ELF-1 (cell line): ENCODE data around the gene RNF149.

ENCODE experiments used
- DNase-seq: peaks from one replicate; pipeline ENCODE4 v3.0.0-alpha.2; 2016; ENCODE audit warnings: low read depth, low spot score

The RNF149 gene

GRCh38 chr2:101295895-101296294 is 12.6 kb downstream of the RNF149 start:
- no peak for DNase-seq

- no peak for DNase-seq
These were observed 13.6 kb downstream of the RNF149 start for GRCh38 chr2:101294861-101295260.

- no peak for DNase-seq
These were observed 15.0 kb downstream of the RNF149 start for GRCh38 chr2:101293544-101293943.

- no peak for DNase-seq
These were observed 16.5 kb downstream of the RNF149 start for GRCh38 chr2:101291973-101292372.

- DNase-seq: no peak
These were observed 17.8 kb downstream of the RNF149 start for GRCh38 chr2:101290711-101291110.

DNA sequence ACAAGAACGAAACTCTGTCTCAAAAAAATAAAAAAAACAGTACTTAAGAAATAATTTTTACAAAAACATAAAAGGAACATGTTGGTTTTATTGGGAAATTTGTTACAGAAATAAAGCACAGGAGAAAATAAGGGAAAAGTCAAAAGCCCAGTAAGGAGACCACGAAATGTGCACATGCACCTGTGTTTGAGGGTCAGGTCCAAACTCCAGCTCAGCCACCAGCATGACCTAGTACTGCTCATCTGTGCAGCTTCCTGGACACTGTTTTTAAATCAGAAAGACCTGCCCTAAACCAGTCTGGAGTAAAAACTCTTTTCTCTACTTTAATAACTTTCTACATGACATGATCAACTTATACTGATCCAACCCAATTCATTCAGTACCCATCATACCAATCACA is 21.2 kb downstream of the RNF149 start:
- no peak for DNase-seq

DNA sequence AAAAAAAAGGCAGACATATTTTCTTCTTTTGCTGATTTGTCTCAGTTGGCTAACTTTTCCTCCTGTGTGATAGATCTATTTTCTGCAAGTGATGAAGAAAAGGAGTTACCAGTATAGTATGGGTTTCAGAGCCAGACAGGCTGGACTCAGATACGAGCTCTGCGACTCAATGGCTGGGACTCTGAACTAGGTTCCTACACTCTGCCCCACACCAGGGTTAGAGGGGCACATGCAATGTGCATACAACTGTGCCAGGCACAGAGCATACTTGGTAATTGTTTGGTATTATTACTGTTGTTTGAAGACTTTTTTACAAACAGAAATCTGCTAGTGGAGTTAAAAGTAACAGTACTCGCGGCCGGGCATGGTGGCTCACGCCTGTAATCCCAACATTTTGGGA is 21.8 kb downstream of the RNF149 start:
- DNase-seq: no peak

GRCh38 chr2:101282980-101283379 is 25.5 kb downstream of the RNF149 start:
- DNase-seq: no peak

DNA sequence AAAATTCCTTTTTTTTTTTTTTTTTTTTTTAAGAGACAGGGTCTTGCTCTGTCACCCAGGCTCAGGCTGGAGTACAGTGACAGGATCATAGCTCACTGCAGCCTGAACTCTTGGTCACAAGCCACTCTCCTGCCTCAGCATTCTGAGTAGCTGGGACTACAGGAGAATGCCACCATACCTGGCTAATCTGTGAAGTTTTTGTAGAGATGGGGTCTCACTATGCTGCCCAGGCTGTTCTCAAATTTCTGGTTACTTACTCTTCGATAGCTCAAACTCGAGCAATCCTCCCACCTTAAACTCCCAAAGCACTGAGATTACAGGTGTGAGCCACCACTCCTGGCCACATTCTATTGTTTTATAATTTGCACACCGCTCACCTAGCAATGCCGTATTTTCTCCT is 27.0 kb downstream of the RNF149 start:
- DNase-seq: no peak

GRCh38 chr2:101278925-101279324 is 29.6 kb downstream of the RNF149 start:
- DNase-seq: no peak

- no peak for DNase-seq
These were observed 31.4 kb downstream of the RNF149 start for GRCh38 chr2:101277111-101277510.

DNA sequence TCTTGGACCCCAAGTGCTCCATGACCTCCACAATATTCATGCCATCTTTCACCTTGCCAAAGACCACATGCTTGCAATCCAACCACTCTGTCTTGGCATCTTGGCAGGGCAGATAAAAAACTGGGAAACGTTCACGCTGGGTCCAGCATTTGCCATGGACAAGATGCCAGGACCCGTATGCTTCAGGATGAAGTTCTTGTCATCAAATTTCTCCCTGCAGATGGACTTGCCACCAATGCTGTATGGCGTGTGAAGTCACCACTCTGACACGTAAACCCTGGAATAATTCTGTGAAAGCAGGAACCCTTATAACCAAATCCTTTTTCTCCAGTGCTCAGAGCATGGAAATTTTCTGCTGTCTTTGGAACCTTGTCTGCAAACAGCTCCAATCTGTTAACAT is 34.4 kb downstream of the RNF149 start:
- no peak for DNase-seq

- no peak for DNase-seq
These were observed 35.4 kb downstream of the RNF149 start for GRCh38 chr2:101273056-101273455.

GRCh38 chr2:101272045-101272784 is 36.3 kb downstream of the RNF149 start:
- DNase-seq: no peak

- DNase-seq: no peak
These were observed 37.7 kb downstream of the RNF149 start for GRCh38 chr2:101270700-101271259.

- DNase-seq: no peak
These were observed 40.5 kb downstream of the RNF149 start for GRCh38 chr2:101267671-101268656.

GRCh38 chr2:101265893-101266499 is 42.5 kb downstream of the RNF149 start:
- peak; percentile 27 for DNase-seq

DNA sequence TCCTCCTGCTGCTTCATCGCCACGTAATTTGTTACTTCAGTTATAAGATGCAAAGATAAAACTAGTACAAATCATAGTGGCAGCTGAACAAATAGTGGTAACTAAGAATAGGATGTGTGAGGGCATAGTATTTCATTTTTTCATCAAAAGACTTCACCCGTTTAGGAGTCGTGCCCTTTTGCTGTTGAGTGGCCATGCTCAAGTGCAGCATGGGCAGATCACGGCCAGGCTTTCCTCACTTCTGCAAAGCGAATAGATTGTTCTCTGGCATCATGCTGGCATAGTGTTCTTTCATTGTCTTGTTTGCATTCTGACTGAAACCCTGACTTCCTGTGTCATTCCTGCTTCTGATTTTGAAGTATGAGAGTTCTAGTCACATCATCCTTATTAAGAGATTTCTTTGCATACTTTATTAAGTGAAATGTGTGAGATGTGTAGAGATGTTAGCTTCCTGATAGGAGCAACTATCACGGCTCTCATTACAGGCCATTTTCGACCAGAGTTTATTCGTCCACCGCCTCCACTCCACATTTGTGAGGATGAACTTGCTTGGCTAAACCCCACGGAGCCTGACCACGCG is 44.1 kb downstream of the RNF149 start:
- no peak for DNase-seq

GRCh38 chr2:101263377-101263800 is 45.1 kb downstream of the RNF149 start:
- DNase-seq: no peak

GRCh38 chr2:101262142-101262541 is 46.4 kb downstream of the RNF149 start:
- no peak for DNase-seq

GRCh38 chr2:101258804-101259203 is 49.7 kb downstream of the RNF149 start:
- DNase-seq: no peak

DNA sequence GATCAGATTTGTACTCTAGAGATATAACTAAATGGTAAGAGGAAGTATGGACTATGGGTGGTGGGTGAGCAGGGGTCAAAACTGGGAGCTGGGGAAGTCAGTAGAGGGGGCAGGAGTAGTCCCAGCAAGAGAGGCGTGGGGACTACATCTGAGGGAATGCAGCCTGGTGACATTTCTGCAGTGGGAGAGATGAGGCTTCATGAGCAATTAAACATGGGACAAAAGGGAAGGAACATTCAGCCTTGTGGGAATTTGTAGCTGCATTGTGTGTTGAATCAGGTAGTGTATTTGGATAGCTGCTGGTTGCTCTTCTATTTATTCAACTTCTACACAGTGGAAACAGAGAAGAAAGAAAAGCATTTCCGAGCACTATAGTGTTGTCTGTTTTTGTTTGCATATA is 52.2 kb downstream of the RNF149 start:
- DNase-seq: peak; percentile 20
